H1 (cell line): ENCODE data around the gene LCN9. TPM values are rescaled to one million over a fixed set of nuclear protein-coding genes. Genes with fewer than 3 reads are reported as not detected.

ENCODE experiments used
- CTCF ChIA-PET: fragments of 300-600 bp; sonication (Branson Sonifier 250); formaldehyde crosslinking; loops from one replicate; lab custom pipeline; 2021; ENCODE audit not compliant: partially characterized antibody; lab: Charles Lee
- POLR2A ChIA-PET: fragments of 300-600 bp; sonication (Branson Sonifier 250); formaldehyde crosslinking; loops from one replicate; lab custom pipeline; 2021; ENCODE audit warnings: inconsistent platforms; ENCODE audit not compliant: partially characterized antibody; lab: Charles Lee
- DNase-seq, 2 experiments: peaks; one replicate each; pipeline versions ENCODE4 v3.0.0 to v3.0.0-alpha.2; 2010 to 2022; ENCODE audit warnings: low spot score in 2 of 2, low read depth in 1 of 2, mixed read lengths in 1 of 2
- FAIRE-seq: peaks from 2 replicates; lab custom pipeline; 2011; peaks lifted over from hg19 to GRCh38; lab: Jason Lieb, UNC
- H2AFZ ChIP-seq: 2 replicates; pipeline ENCODE4 v1.8.1; 2012; ENCODE audit warnings: low read length, inconsistent platforms
- H2AK5ac ChIP-seq: 2 replicates; pipeline ENCODE4 v1.6.1; 2013; ENCODE audit warnings: low read depth, low read length
- H2BK120ac ChIP-seq: replicated peaks from 2 replicates; pipeline ENCODE3; 2013; ENCODE audit warnings: low read depth, low read length, inconsistent platforms
- H2BK12ac ChIP-seq: 2 replicates; pipeline ENCODE4 v1.6.1; 2013; ENCODE audit warnings: low read depth, low read length
- H2BK15ac ChIP-seq: 2 replicates; pipeline ENCODE4 v1.6.1; 2013; ENCODE audit warnings: low read length
- H2BK20ac ChIP-seq: 2 replicates; pipeline ENCODE4 v1.6.1; 2013; ENCODE audit warnings: low read length
- H2BK5ac ChIP-seq: 2 replicates; pipeline ENCODE4 v1.6.1; 2013; ENCODE audit warnings: low read depth, low read length
- H3K14ac ChIP-seq: 2 replicates; pipeline ENCODE4 v1.6.1; 2013; ENCODE audit warnings: inconsistent platforms; ENCODE audit not compliant: insufficient read length
- H3K18ac ChIP-seq: 2 replicates; pipeline ENCODE4 v1.6.1; 2013; ENCODE audit warnings: low read length; ENCODE audit errors: extremely low read depth
- H3K23ac ChIP-seq: 2 replicates; pipeline ENCODE4 v1.6.1; 2013; ENCODE audit warnings: inconsistent platforms; ENCODE audit not compliant: insufficient read length
- H3K23me2 ChIP-seq: 2 replicates; pipeline ENCODE4 v1.6.1; 2013; ENCODE audit warnings: low read depth, low read length
- H3K27ac ChIP-seq: 2 replicates; pipeline ENCODE4 v1.6.1; 2011; ENCODE audit warnings: low read depth, low read length, inconsistent platforms
- H3K27me3 ChIP-seq, 4 experiments: replicated peaks in 1 of 4; 1 replicate in 1 of 4; 2 replicates in 3 of 4; pipeline versions ENCODE4 v1.6.1 to v1.8.1; 2011 to 2013; ENCODE audit warnings: low read length in 3 of 4, mild to moderate bottlenecking in 3 of 4, inconsistent platforms in 2 of 4, mixed read lengths in 2 of 4, moderate library complexity in 1 of 4; ENCODE audit not compliant: control insufficient read depth in 3 of 4, insufficient read depth in 3 of 4; ENCODE audit errors: extremely low read depth in 1 of 4
- H3K36me3 ChIP-seq, 4 experiments: 2 replicates each; pipeline versions ENCODE4 v1.6.1 to v1.8.1; 2011 to 2013; ENCODE audit warnings: mild to moderate bottlenecking in 4 of 4, low read length in 3 of 4, moderate library complexity in 2 of 4, control low read depth in 1 of 4, inconsistent platforms in 1 of 4; ENCODE audit not compliant: insufficient read depth in 4 of 4, control insufficient read depth in 2 of 4
- H3K4ac ChIP-seq: replicated peaks from 2 replicates; pipeline ENCODE3; 2013; ENCODE audit warnings: low read length, low read depth, mixed read lengths, inconsistent platforms; ENCODE audit not compliant: insufficient read length
- H3K4me1 ChIP-seq, 4 experiments: replicated peaks in 1 of 4; 1 replicate in 1 of 4; 2 replicates in 3 of 4; pipeline versions ENCODE4 v1.6.1 to v1.8.1; 2011 to 2013; ENCODE audit warnings: low read length in 3 of 4, inconsistent platforms in 2 of 4, mixed read lengths in 1 of 4; ENCODE audit not compliant: insufficient read depth in 4 of 4, control insufficient read depth in 3 of 4
- H3K4me2 ChIP-seq, 2 experiments: 2 replicates each; pipeline versions ENCODE4 v1.6.1 to v1.8.1; 2011 to 2013; ENCODE audit warnings: low read depth in 2 of 2, low read length in 2 of 2, control low read depth in 1 of 2, inconsistent platforms in 1 of 2, mild to moderate bottlenecking in 1 of 2; ENCODE audit not compliant: insufficient read depth in 1 of 2
- H3K4me3 ChIP-seq, 4 experiments: fragments of 200-600, 300-600 bp in 1 of 4; sonication (generic), shearing (Covaris generic), sonication (Bioruptor Twin) in 1 of 4; 2 replicates each; pipeline versions ENCODE4 v1.5.1 to v1.8.1; 2011 to 2016; ENCODE audit warnings: low read length in 4 of 4, low read depth in 3 of 4, control low read depth in 2 of 4, inconsistent platforms in 2 of 4, mild to moderate bottlenecking in 2 of 4, mixed read lengths in 1 of 4, moderate library complexity in 1 of 4; ENCODE audit not compliant: insufficient read depth in 2 of 4; ENCODE audit errors: extremely low read depth in 1 of 4
- H3K56ac ChIP-seq: replicated peaks from 2 replicates; pipeline ENCODE3; 2013; ENCODE audit warnings: low read depth, mild to moderate bottlenecking, mixed read lengths, low read length, inconsistent platforms; ENCODE audit not compliant: insufficient read length
- H3K79me1 ChIP-seq: 2 replicates; pipeline ENCODE4 v1.6.1; 2013; ENCODE audit warnings: low read depth, low read length, control low read depth
- H3K79me2 ChIP-seq, 2 experiments: 2 replicates each; pipeline versions ENCODE4 v1.6.1 to v1.8.1; 2012 to 2013; ENCODE audit warnings: low read length in 2 of 2, mild to moderate bottlenecking in 2 of 2, inconsistent platforms in 1 of 2; ENCODE audit not compliant: insufficient read depth in 2 of 2, control insufficient read depth in 1 of 2
- H3K9ac ChIP-seq, 4 experiments: replicated peaks in 1 of 4; 1 replicate in 1 of 4; 2 replicates in 3 of 4; pipeline versions ENCODE4 v1.6.1 to v1.8.1; 2011 to 2013; ENCODE audit warnings: low read depth in 3 of 4, low read length in 3 of 4, control low read depth in 2 of 4, mild to moderate bottlenecking in 2 of 4, moderate library complexity in 2 of 4, inconsistent platforms in 1 of 4; ENCODE audit errors: extremely low read depth in 1 of 4
- H3K9me3 ChIP-seq, 2 experiments: 2 replicates each; pipeline versions ENCODE4 v1.6.1 to v1.8.1; 2012 to 2013; ENCODE audit warnings: mild to moderate bottlenecking in 2 of 2, moderate library complexity in 2 of 2, control low read depth in 1 of 2, inconsistent platforms in 1 of 2, low read depth in 1 of 2, low read length in 1 of 2, mixed read lengths in 1 of 2; ENCODE audit not compliant: insufficient read depth in 2 of 2
- H4K20me1 ChIP-seq, 2 experiments: replicated peaks in 1 of 2; 2 replicates each; pipeline versions ENCODE3 to v1.8.1; 2011 to 2013; ENCODE audit warnings: inconsistent platforms in 2 of 2, low read length in 2 of 2, mild to moderate bottlenecking in 1 of 2; ENCODE audit not compliant: insufficient read depth in 2 of 2, control insufficient read depth in 1 of 2
- H4K5ac ChIP-seq: 2 replicates; pipeline ENCODE4 v1.6.1; 2013; ENCODE audit warnings: low read length, low read depth, mixed read lengths, inconsistent platforms; ENCODE audit not compliant: insufficient read length
- H4K8ac ChIP-seq: 2 replicates; pipeline ENCODE4 v1.8.0; 2013; ENCODE audit warnings: mild to moderate bottlenecking, moderate library complexity, low read length, inconsistent platforms; ENCODE audit not compliant: insufficient read depth; ENCODE audit errors: extremely low read depth
- H4K91ac ChIP-seq: replicated peaks from 2 replicates; pipeline ENCODE3; 2013; ENCODE audit warnings: low read length, mixed read lengths, inconsistent platforms; ENCODE audit not compliant: insufficient read length
- ATF2 ChIP-seq: IDR thresholded peaks from 2 replicates; pipeline ENCODE4 v1.6.1; 2012; ENCODE audit warnings: low read length, inconsistent platforms
- MAX ChIP-seq: IDR thresholded peaks from 2 replicates; pipeline ENCODE4 v1.6.1; 2012; ENCODE audit warnings: inconsistent platforms
- RNF2 ChIP-seq: fragments of 200-900, 300-1000 bp; sonication (generic); IDR thresholded peaks from 2 replicates; pipeline ENCODE4 v1.7.1; 2016; ENCODE audit warnings: borderline replicate concordance, low read depth, mild to moderate bottlenecking, antibody characterized with exemption, low read length; ENCODE audit not compliant: poor library complexity, severe bottlenecking; ENCODE audit errors: missing control alignments
- TAF7 ChIP-seq: optimal IDR thresholded peaks from 2 replicates; pipeline ENCODE3; 2011; ENCODE audit warnings: low read depth, mild to moderate bottlenecking, inconsistent platforms, low read length, moderate library complexity, borderline replicate concordance
- TBP ChIP-seq: IDR thresholded peaks from 2 replicates; pipeline ENCODE4 v1.6.1; 2011; ENCODE audit warnings: low read depth, low read length, improper control_type of control experiment
- TCF12 ChIP-seq: IDR thresholded peaks from 2 replicates; pipeline ENCODE4 v1.6.1; 2011; ENCODE audit warnings: low read depth, mild to moderate bottlenecking, low read length
- WGBS, 2 experiments: shearing (Covaris generic) in 1 of 2; methylation state at CpG; one replicate each; pipeline versions ENCODE4 v1.1.6 to v1.1.7; 2013 to 2015; ENCODE audit warnings: low lambda C conversion rate in 2 of 2, mixed read lengths in 2 of 2, inconsistent platforms in 1 of 2, low coverage in 1 of 2, missing lambda C conversion rate in 1 of 2; ENCODE audit not compliant: insufficient replicate concordance in 2 of 2, insufficient coverage in 1 of 2, insufficient read length in 1 of 2; ENCODE audit errors: extremely low coverage in 1 of 2, missing lambda C conversion rate in 1 of 2; 5-methylcytosine and 5-hydroxymethylcytosine counted together
- polyA plus RNA-seq, 7 experiments: library from polyadenylated mRNA; depleted of rRNA in 3 of 7; stranded (reverse) in 5 of 7; unstranded in 2 of 7; fragments of >200 nt in 5 of 7; fragments of 200-250 nt in 2 of 7; gene quantifications; 1 replicate in 5 of 7; 2 replicates in 1 of 7; 4 replicates in 1 of 7; pipeline versions ENCODE4 v1.2.1 to v1.2.3, GENCODE V29; 2011 to 2013; ENCODE audit warnings: missing spikeins in 2 of 7, mixed read lengths in 2 of 7
- total RNA-seq: library from RNA; stranded (reverse); fragmentation: NEBNext Ultra II Directional; extraction: Animal tissue kit (Norgen Biotek cat#: 25700); gene quantifications from 2 replicates; pipeline ENCODE4 v1.2.1, GENCODE V29; 2021

The LCN9 gene
- total and polyA plus RNA-seq, 2 of the 8 experiments (the other 6 are each of a cell fraction or from before 2014, with no cell fraction given): 2.3 to 3.1 TPM

GRCh38 chr9:135648494-135649410 lies 14.4 kb upstream of the LCN9 start:
- Histone ChIP-seq H2BK5ac (peak overlapping the region; percentile 46; the same call in 1 of the 2 replicates), H3K36me3 (peaks cover 0 to 23% (median 3%) of the 10 kb centered on the region in 4 experiments; a peak in 5 of 8 replicates), H2AFZ (no peak overlapping the region), H4K91ac (peak overlapping the region; percentile 61), H3K56ac (no peak overlapping the region), H3K27ac (peak overlapping the region; percentile 68; the same call in 1 of the 2 replicates), H3K23me2 (peaks cover 4% of the 10 kb centered on the region), H3K4ac (no peak overlapping the region), H3K4me2 (peak overlapping the region; percentile 63 to 73; a peak in 3 of 4 replicates), H3K4me3 (peak overlapping the region; percentile 15 to 58 (median 36); a peak in 7 of 8 replicates), H2BK12ac (no peak overlapping the region), H3K79me2 (no peaks in the 10 kb centered on the region), H3K18ac (no peak overlapping the region), H3K27me3 (no peaks in the 10 kb centered on the region), H2BK20ac (no peak overlapping the region), H3K23ac (no peak overlapping the region), H3K4me1 (peaks cover 4 to 20% (median 7%) of the 10 kb centered on the region in 4 experiments; a peak in 6 of 7 replicates), H3K14ac (no peak overlapping the region), H3K9ac (peak overlapping the region in 1 of 4 experiments; percentile 6; a peak in 2 of 7 replicates), H4K5ac (no peak overlapping the region), H2AK5ac (no peak overlapping the region), H3K79me1 (no peaks in the 10 kb centered on the region), H4K20me1 (peaks cover 0 to 4% of the 10 kb centered on the region in 2 experiments), H4K8ac (no peak overlapping the region), H2BK120ac (no peak overlapping the region), H3K9me3 (peaks cover 23 to 26% of the 10 kb centered on the region in 2 experiments), H2BK15ac (no peak overlapping the region)
- CTCF ChIA-PET: interaction anchor here (1.3 to 2.2 kb wide), 5 partner anchors 12 to 46 kb away, joined by 3 to 9 read pairs (median 3); no protein-coding TSS in a partner anchor
- FAIRE-seq (peak; percentile 80), DNase-seq (peak in 1 of 2 experiments; percentile 58)
- POLR2A ChIA-PET: interaction anchor here (1.0 to 3.0 kb wide), 13 partner anchors 9 to 200 kb away, joined by 3 to 19 read pairs (median 4); partner anchors contain the start of gene LCN9
- WGBS, 2 experiments: 9% methylated on average over 10 of the region's 10 CpGs; no CpG with 5 or more reads in 1 of the 2 experiments
- no peak for TF ChIP-seq RNF2
- peak; percentile 65; the same call in 1 of the 2 replicates for TF ChIP-seq TCF12
- TF ChIP-seq TBP: peak; percentile 92
- TF ChIP-seq MAX: peak; percentile 62; the same call in 1 of the 2 replicates
- TF ChIP-seq ATF2: peak; percentile 29; the same call in 1 of the 2 replicates
- TF ChIP-seq TAF7: peak; percentile 4
